ENCODE measurements around the gene AGRP. TPM values are rescaled to one million over a fixed set of nuclear protein-coding genes. Genes with fewer than 3 reads are reported as not detected.

AGRP gene
- total RNA-seq, 1 donor from 2014 or later, result not detected

DNA sequence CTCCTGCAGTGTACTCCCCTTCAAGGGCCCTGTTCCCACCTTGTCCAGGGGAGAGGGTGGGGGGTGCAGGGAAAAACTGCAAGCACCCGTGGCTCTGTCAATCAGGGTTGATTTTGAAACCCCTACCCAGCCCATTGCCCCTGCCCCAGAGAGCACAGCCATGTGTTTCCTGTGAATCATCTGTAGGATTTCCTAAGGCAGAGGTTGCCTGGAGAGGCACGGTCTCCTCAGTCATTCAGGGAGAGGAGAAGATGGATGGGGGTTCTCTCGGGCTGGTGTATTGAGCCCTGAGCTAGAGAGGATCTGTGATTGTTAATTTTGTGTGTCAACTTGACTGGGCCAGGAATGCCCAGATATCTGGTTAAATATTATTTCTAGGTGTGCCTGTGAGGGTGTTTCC lies 3.5 kb upstream of the AGRP start:
- H3K27ac Mint-ChIP-seq (ENCODE audit: unreplicated experiment), result no peak overlapping the region
- peaks cover 8% of the 10 kb centered on the region for H3K4me1 Mint-ChIP-seq (ENCODE audit: unreplicated experiment)
- H3K27me3 Mint-ChIP-seq (ENCODE audit: unreplicated experiment), result no peaks in the 10 kb centered on the region
- no peak overlapping the region for H3K4me3 Mint-ChIP-seq (ENCODE audit: unreplicated experiment)
- TF ChIP-seq, protein P1, sequence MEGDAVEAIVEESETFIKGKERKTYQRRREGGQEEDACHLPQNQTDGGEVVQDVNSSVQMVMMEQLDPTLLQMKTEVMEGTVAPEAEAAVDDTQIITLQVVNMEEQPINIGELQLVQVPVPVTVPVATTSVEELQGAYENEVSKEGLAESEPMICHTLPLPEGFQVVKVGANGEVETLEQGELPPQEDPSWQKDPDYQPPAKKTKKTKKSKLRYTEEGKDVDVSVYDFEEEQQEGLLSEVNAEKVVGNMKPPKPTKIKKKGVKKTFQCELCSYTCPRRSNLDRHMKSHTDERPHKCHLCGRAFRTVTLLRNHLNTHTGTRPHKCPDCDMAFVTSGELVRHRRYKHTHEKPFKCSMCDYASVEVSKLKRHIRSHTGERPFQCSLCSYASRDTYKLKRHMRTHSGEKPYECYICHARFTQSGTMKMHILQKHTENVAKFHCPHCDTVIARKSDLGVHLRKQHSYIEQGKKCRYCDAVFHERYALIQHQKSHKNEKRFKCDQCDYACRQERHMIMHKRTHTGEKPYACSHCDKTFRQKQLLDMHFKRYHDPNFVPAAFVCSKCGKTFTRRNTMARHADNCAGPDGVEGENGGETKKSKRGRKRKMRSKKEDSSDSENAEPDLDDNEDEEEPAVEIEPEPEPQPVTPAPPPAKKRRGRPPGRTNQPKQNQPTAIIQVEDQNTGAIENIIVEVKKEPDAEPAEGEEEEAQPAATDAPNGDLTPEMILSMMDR (IDR thresholded peaks at IDR 0.05), result no peak
- H3K36me3 Mint-ChIP-seq (ENCODE audit: unreplicated experiment), result no peaks in the 10 kb centered on the region
- no peaks in the 10 kb centered on the region for H3K9me3 Mint-ChIP-seq (ENCODE audit: unreplicated experiment)
- no peak for DNase-seq (ENCODE audit: extremely low spot score, unreplicated experiment)

DNA sequence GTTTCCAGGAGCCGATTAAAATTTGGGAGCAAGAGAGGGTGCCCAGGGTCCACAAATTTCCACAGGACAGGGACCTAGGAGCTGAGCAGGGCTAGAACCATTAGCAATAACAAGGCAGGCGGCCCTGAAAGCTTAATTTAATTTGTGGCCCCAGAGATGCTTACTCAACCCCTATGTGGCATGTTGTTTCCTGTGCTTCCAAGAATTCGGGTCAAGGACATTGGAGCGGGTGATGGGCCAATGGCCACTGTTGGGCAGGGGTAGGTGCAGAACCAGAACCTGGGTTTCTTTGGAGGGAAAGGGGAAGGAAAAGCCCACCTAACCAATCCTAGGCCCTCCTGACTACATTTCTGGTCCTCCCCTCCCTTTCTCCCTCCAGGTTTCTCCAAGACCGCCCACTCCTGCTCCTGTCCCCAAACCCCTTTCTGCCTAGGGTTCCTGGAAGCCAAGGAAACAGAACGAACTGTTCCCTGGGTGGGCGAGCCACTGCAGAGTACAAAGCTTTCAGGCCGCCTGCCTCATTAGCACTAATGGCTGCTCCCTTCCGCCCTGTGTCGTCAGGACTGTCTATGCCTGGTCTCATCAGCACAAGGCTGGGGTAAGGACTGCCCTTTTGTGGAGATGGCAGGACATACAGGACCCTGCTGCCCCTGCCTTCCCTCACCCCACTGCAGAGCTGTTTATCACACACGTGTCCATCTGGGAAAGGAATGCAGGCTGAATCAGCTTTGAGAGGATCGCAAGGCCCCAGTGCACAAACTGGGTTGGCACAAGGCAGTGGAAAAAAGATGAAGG lies 581 bp upstream of the AGRP start:
- H3K4me3 Mint-ChIP-seq (ENCODE audit: unreplicated experiment), result no peak overlapping the region
- DNase-seq (ENCODE audit: extremely low spot score, unreplicated experiment), result no peak
- TF ChIP-seq, protein P1 (IDR thresholded peaks at IDR 0.05), result no peak
- H3K27me3 Mint-ChIP-seq (ENCODE audit: unreplicated experiment), result no peaks in the 10 kb centered on the region
- H3K4me1 Mint-ChIP-seq (ENCODE audit: unreplicated experiment), result peaks cover 20% of the 10 kb centered on the region
- no peak overlapping the region for H3K27ac Mint-ChIP-seq (ENCODE audit: unreplicated experiment)
- H3K36me3 Mint-ChIP-seq (ENCODE audit: unreplicated experiment), result no peaks in the 10 kb centered on the region
- H3K9me3 Mint-ChIP-seq (ENCODE audit: unreplicated experiment), result no peaks in the 10 kb centered on the region

DNA sequence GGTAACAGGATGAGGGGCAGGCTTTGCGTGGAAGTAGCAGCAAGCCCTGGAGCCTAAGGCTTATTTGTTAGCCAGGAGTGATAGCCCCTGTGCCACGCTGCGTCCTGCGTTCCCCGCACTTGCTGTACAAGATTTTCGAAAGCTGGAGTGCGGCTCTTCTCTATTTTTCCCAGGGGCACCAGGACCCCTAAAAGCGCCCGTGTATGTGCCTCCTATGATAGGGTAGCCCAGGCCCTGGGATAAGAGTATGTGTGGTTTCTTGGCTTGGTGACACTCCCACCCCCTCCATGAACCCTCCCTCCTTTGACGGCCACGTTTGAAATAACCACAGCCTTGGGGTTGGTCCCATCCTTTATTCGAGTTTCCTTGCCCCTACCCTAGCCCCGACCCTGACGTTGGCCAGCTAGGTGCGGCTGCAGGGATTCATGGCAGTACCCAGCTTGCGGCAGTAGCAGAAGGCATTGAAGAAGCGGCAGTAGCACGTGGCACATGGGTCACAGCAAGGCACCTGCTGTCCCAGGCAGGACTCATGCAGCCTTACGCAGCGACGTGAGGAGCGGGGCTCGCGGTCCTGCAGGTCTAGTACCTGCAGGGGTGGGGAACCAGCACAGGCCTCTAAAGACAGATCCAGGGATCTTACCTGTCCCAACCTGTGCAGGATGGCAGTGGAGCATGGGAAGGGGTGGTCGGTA lies 968 bp downstream of the AGRP start:
- peak overlapping the region; percentile 97 for H3K27ac Mint-ChIP-seq (ENCODE audit: unreplicated experiment)
- H3K4me3 Mint-ChIP-seq (ENCODE audit: unreplicated experiment), result peak overlapping the region; percentile 97

DNA sequence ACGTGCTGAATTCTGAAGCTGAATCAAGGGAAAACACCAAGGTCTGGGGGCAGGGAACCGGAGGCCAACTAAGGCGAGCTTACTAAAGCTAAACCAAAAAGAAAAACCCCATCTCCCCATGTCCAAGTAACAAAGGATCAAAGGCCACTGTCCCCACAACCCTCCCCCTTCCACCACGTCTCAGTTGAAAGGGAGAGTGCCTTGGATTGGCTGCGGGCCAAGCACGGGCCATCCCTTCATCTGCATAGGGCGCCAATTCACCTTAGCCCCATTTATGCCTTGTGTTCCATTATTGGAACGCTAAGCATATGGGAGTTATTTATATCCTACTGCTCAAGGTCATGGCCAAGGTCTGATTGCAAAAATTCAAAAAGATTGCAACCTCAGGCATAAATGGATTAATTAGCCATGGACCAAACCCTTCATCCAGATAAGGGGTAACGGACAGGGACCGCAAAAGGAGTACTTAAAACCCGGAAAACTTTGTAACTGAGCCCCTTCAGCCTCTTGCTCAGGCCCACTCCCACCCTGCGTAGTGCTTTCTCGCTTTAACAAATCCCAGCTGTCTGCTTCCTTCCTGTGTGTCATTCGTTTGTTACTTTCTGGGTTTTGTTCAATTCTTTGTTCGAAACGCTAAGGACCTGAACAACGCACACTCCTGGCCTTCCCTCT lies 1.6 kb downstream of the AGRP start:
- Mint-ChIP-seq H3K27me3 (ENCODE audit: unreplicated experiment) (no peaks in the 10 kb centered on the region), H3K4me3 (ENCODE audit: unreplicated experiment) (peak overlapping the region; percentile 97), H3K9me3 (ENCODE audit: unreplicated experiment) (no peaks in the 10 kb centered on the region), H3K27ac (ENCODE audit: unreplicated experiment) (peak overlapping the region; percentile 97), H3K36me3 (ENCODE audit: unreplicated experiment) (peaks cover 4% of the 10 kb centered on the region), H3K4me1 (ENCODE audit: unreplicated experiment) (peaks cover 30% of the 10 kb centered on the region)
- TF ChIP-seq, protein P1 (IDR thresholded peaks at IDR 0.05), result no peak
- no peak for DNase-seq (ENCODE audit: extremely low spot score, unreplicated experiment)

More for the DNA sequence above, 968 bp downstream of the AGRP start:
- no peaks in the 10 kb centered on the region for H3K9me3 Mint-ChIP-seq (ENCODE audit: unreplicated experiment)
- H3K27me3 Mint-ChIP-seq (ENCODE audit: unreplicated experiment), result no peaks in the 10 kb centered on the region
- TF ChIP-seq, protein P1 (IDR thresholded peaks at IDR 0.05), result no peak
- peaks cover 30% of the 10 kb centered on the region for H3K4me1 Mint-ChIP-seq (ENCODE audit: unreplicated experiment)
- DNase-seq (ENCODE audit: extremely low spot score, unreplicated experiment), result no peak
- H3K36me3 Mint-ChIP-seq (ENCODE audit: unreplicated experiment), result no peaks in the 10 kb centered on the region

All from osteocyte (in vitro differentiated cells).